Stimulated activated naive CD8-positive, alpha-beta T cell treated with anti-CD3 and anti-CD28 coated beads, Interleukin-15, amount 100 ng/mL, for 72 hours (primary cell): ENCODE data around the gene RAB24.

Experiments
- ATAC-seq: fragments of 150-1000 bp; cut with Tn5 transposase; 2 replicates; pipeline ENCODE4 v1.10.0; 2021; ENCODE audit warnings: mild to moderate bottlenecking, moderate library complexity
- DNase-seq, 2 donors: peaks; one replicate each; pipeline ENCODE4 v3.0.0; 2021 to 2022
- H3K27ac Mint-ChIP-seq, 2 donors: one replicate each; pipeline ENCODE4 v1.8.0; 2022; ENCODE audit warnings: mild to moderate bottlenecking in 2 of 2, mixed read lengths in 2 of 2, moderate library complexity in 2 of 2
- H3K27me3 Mint-ChIP-seq: one replicate; pipeline ENCODE4 v1.8.0; 2022; ENCODE audit warnings: mixed read lengths
- H3K4me1 Mint-ChIP-seq: one replicate; pipeline ENCODE4 v1.8.0; 2022; ENCODE audit warnings: mild to moderate bottlenecking, mixed read lengths
- H3K4me3 Mint-ChIP-seq, 2 donors: one replicate each; pipeline ENCODE4 v1.8.0; 2022; ENCODE audit warnings: mild to moderate bottlenecking in 2 of 2, mixed read lengths in 2 of 2, moderate library complexity in 1 of 2
- H3K9me3 Mint-ChIP-seq, 2 donors: one replicate each; pipeline ENCODE4 v1.8.0; 2022; ENCODE audit warnings: mixed read lengths in 2 of 2

Gene RAB24

GRCh38 chr5:177325868-177326381, 22.4 kb upstream of the RAB24 start:
- no peak for DNase-seq
- ATAC-seq = no peak
- Mint-ChIP-seq H3K4me1 (peaks cover 36% of the 10 kb centered on the region), H3K9me3 (no peaks in the 10 kb centered on the region), H3K27ac (no peak overlapping the region), H3K4me3 (no peak overlapping the region), H3K27me3 (no peaks in the 10 kb centered on the region)

DNA sequence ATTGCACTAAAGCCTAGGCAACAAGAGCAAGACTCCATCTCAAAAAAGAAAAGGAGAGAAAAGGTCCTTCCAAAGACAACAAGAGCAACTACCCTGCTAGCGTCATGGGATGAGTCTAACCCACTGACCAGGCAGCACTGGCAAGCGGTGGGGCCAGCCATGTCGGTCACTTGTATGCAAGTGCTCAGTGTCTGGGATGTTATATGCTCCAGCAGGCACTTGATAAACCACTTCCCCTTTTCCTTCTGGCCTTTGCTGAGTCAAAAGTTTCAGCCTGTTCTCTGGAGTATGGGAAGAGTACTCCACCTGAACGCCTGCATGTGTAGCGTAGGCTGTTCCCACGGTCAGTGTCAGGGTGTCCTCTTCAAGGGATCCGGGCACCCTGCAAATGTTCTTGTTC, 17.4 kb upstream of the RAB24 start:
- peaks cover 42% of the 10 kb centered on the region for H3K4me1 Mint-ChIP-seq
- no peaks in the 10 kb centered on the region for H3K27me3 Mint-ChIP-seq
- ATAC-seq (no peak), DNase-seq (no peak)
- no peak overlapping the region for H3K27ac Mint-ChIP-seq
- H3K4me3 Mint-ChIP-seq = no peak overlapping the region
- H3K9me3 Mint-ChIP-seq = no peaks in the 10 kb centered on the region

DNA sequence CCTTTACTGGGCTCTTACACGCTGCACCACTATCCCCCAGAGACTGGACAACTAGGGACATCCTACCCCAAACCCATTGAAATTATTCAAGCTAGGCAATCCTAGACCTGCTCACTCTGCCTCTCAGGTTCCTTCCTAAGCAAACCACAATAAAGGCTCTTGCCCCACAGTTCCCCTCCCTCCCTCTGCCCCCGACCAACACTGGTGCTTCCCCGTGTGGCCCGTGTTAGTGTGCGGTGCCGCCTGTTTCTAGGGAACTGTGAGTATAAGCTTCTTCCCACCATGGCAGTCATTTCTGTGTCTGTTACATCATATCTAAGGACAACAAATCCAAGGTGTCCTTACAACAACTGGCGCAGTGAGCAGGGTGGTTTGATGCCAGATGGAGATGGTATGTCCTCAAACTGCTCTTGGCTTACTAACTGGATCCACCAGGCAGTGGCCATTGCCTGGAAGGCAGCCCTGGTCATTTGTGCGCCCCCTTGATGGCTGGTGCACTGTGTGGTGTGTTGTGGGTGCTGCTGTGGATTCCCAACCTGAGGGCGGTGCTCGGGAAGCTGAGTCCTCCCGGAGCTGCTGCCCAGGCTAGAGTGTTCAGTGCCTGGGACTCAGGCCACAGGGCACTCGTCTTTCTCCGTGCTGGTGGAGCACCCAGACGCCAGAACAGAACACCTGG, 16.5 kb upstream of the RAB24 start:
- Mint-ChIP-seq H3K9me3 (no peaks in the 10 kb centered on the region), H3K27me3 (no peaks in the 10 kb centered on the region), H3K27ac (peak overlapping the region in 1 of 2 donors; percentile 13), H3K4me1 (peaks cover 44% of the 10 kb centered on the region), H3K4me3 (no peak overlapping the region)
- ATAC-seq (peak; percentile 89), DNase-seq (peak in 1 of 2 donors; percentile 53)

DNA sequence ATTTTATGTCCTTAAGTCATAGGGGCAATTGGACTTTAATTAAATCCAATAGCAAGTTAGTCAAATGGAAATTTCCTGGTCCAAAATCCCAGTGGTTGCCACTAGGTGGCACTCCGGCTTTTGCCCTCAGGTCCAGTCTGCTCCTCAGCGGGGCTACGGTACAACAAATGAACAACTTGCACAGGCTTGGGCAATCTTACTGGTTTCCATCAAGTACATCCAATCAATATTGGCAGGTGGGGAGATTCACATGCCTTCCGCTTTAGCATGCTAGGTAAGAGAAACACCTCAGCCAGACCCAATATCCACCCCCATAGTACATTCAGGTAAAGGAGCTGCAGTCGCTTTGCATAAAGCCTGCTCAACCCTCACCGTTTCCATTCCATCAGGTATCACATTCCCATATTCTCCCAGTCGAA, 14.4 kb upstream of the RAB24 start:
- Mint-ChIP-seq H3K4me3 (no peak overlapping the region), H3K27ac (no peak overlapping the region), H3K4me1 (peaks cover 53% of the 10 kb centered on the region), H3K9me3 (no peaks in the 10 kb centered on the region), H3K27me3 (no peaks in the 10 kb centered on the region)
- DNase-seq (peak; percentile 69 to 74), ATAC-seq (peak; percentile 68)

DNA sequence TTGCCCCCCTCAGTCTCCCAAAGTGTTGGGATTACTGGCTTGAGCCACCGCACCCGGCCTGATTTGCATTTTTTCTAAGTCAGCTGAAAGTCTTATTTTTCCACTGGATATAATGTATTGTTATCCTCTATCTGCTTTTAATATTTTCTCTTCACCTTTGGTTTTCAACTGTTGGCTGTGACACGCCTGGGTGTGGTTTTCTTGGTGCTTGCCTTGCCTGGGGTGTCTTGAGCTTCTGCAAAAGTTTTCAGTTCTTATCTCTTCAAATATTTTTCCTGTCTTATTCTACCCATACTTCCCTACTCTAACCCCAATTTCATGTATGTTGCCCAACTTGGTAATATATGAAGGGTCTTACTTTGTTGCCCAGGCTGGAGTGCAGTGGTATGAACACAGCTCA, 12.5 kb upstream of the RAB24 start:
- Mint-ChIP-seq H3K9me3 (no peaks in the 10 kb centered on the region), H3K4me1 (peaks cover 56% of the 10 kb centered on the region), H3K27ac (peak overlapping the region in 1 of 2 donors; percentile 85), H3K4me3 (no peak overlapping the region), H3K27me3 (no peaks in the 10 kb centered on the region)
- DNase-seq (no peak), ATAC-seq (no peak)

GRCh38 chr5:177315411-177315810, 11.9 kb upstream of the RAB24 start:
- H3K9me3 Mint-ChIP-seq = no peaks in the 10 kb centered on the region
- H3K4me1 Mint-ChIP-seq = peaks cover 60% of the 10 kb centered on the region
- no peaks in the 10 kb centered on the region for H3K27me3 Mint-ChIP-seq
- ATAC-seq (no peak), DNase-seq (no peak)
- no peak overlapping the region for H3K27ac Mint-ChIP-seq
- H3K4me3 Mint-ChIP-seq = no peak overlapping the region

GRCh38 chr5:177314376-177315342, 11.1 kb upstream of the RAB24 start:
- H3K4me3 Mint-ChIP-seq = peak overlapping the region in 1 of 2 donors; percentile 24
- no peaks in the 10 kb centered on the region for H3K27me3 Mint-ChIP-seq
- H3K9me3 Mint-ChIP-seq = no peaks in the 10 kb centered on the region
- H3K4me1 Mint-ChIP-seq = peaks cover 60% of the 10 kb centered on the region
- H3K27ac Mint-ChIP-seq = no peak overlapping the region
- DNase-seq (no peak), ATAC-seq (no peak)

- Mint-ChIP-seq H3K9me3 (no peaks in the 10 kb centered on the region), H3K27ac (no peak overlapping the region), H3K4me3 (peak overlapping the region; percentile 59 to 83), H3K27me3 (no peaks in the 10 kb centered on the region), H3K4me1 (peaks cover 63% of the 10 kb centered on the region)
- no peak for DNase-seq
- ATAC-seq = no peak
These were observed 10.2 kb upstream of the RAB24 start for GRCh38 chr5:177313561-177314259.

- peak overlapping the region; percentile 83 to 88 for H3K4me3 Mint-ChIP-seq
- ATAC-seq (peak; percentile 53), DNase-seq (peak; percentile 56 to 64)
- no peaks in the 10 kb centered on the region for H3K9me3 Mint-ChIP-seq
- H3K27me3 Mint-ChIP-seq = no peaks in the 10 kb centered on the region
- peaks cover 55% of the 10 kb centered on the region for H3K4me1 Mint-ChIP-seq
- H3K27ac Mint-ChIP-seq = peak overlapping the region; percentile 93 to 98
These were observed 9.2 kb upstream of the RAB24 start for GRCh38 chr5:177312649-177313181.

GRCh38 chr5:177311723-177312648, 8.5 kb upstream of the RAB24 start, which contains the start of gene MXD3:
TSS of gene MXD3 (minus strand) at chr5:177311898. CDS start at chr5:177311830, 68 bp downstream.
- Mint-ChIP-seq H3K27ac (peak within 1 kb of the TSS; percentile 95 to 98), H3K4me1 (peaks cover 57% of the 10 kb centered on the region)
- ATAC-seq = peak; percentile 89

GRCh38 chr5:177311392-177311722, 7.8 kb upstream of the RAB24 start:
- ATAC-seq (no peak), DNase-seq (no peak)
- peaks cover 63% of the 10 kb centered on the region for H3K4me1 Mint-ChIP-seq
- no peaks in the 10 kb centered on the region for H3K27me3 Mint-ChIP-seq
- peak overlapping the region; percentile 78 to 98 for H3K27ac Mint-ChIP-seq
- H3K4me3 Mint-ChIP-seq = peak overlapping the region; percentile 83 to 88
- no peaks in the 10 kb centered on the region for H3K9me3 Mint-ChIP-seq

More at GRCh38 chr5:177311723-177312648, 8.5 kb upstream of the RAB24 start, which contains the start of gene MXD3:
- Mint-ChIP-seq H3K27me3 (no peaks in the 10 kb centered on the region), H3K4me3 (peak within 1 kb of the TSS; percentile 83 to 88), H3K9me3 (no peaks in the 10 kb centered on the region)
- DNase-seq = peak; percentile 98

DNA sequence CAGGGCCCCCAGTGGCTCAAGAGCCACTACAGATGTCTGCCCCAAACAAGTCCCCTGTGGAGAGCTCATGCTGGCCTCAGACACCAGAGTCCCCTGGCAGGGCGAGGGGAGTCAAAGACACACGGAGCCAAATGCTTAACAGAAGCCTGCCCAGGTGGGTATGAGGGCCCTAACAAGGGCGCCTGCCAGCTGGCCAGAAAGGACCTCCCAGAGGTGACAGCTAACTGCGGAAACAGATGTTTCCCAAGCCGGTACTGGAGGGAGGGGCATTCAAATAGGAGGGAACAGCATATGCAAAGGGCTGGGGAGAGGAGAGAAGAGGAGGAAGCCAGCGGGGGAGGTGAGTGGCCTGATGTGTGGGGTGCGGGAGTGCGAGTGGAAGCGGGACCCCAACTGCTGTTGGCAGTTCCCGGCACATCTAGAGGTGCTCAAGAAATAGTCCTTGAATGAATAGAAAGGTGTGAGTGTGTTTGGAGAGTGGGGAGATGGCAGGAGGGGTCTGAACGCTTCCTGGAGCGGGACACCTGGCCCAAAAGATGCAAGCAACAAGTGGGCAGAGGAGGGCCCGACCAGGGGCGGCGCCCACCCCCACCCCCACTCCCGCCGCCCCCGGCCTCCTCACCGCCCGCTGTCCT, 7.4 kb upstream of the RAB24 start:
- no peaks in the 10 kb centered on the region for H3K9me3 Mint-ChIP-seq
- H3K4me3 Mint-ChIP-seq = peak overlapping the region; percentile 83 to 88
- no peaks in the 10 kb centered on the region for H3K27me3 Mint-ChIP-seq
- DNase-seq = no peak
- H3K27ac Mint-ChIP-seq = peak overlapping the region; percentile 73 to 95
- H3K4me1 Mint-ChIP-seq = peaks cover 68% of the 10 kb centered on the region
- ATAC-seq = no peak

- Mint-ChIP-seq H3K9me3 (no peaks in the 10 kb centered on the region), H3K4me3 (peak overlapping the region; percentile 83 to 88), H3K27ac (no peak overlapping the region), H3K4me1 (peaks cover 73% of the 10 kb centered on the region), H3K27me3 (no peaks in the 10 kb centered on the region)
- ATAC-seq (no peak), DNase-seq (no peak)
These were observed 6.8 kb upstream of the RAB24 start for GRCh38 chr5:177310332-177310731.
